Left forelimb (tissue), 1 donor: Measurements from ENCODE around the gene POLR2L.
A peak's percentile ranks its signal among the peaks of the same experiment; 100 is the strongest.

Experiments used
- DNase-seq: peaks from one replicate; pipeline ENCODE4 v3.0.0-alpha.2; 2018; ENCODE audit warnings: low spot score

The POLR2L gene

GRCh38 chr11:826836-827145 lies 15.5 kb downstream of the POLR2L start:
- DNase-seq: no peak

- no peak for DNase-seq
Observed at GRCh38 chr11:826227-826621, 16.1 kb downstream of the POLR2L start.

- no peak for DNase-seq
Observed at GRCh38 chr11:825366-826226, 16.7 kb downstream of the POLR2L start.

GRCh38 chr11:824942-825341 lies 17.4 kb downstream of the POLR2L start:
- DNase-seq: no peak

GRCh38 chr11:824292-824880 lies 17.9 kb downstream of the POLR2L start:
- no peak for DNase-seq

- DNase-seq: no peak
Observed at GRCh38 chr11:823441-824291, 18.7 kb downstream of the POLR2L start.

- DNase-seq: no peak
Observed at GRCh38 chr11:821512-822371, 20.6 kb downstream of the POLR2L start.

GRCh38 chr11:820655-821511 lies 21.4 kb downstream of the POLR2L start:
- no peak for DNase-seq

GRCh38 chr11:819943-820649 lies 22.2 kb downstream of the POLR2L start:
- DNase-seq: no peak

- DNase-seq: peak; percentile 94
Observed at GRCh38 chr11:819129-819931, 23.0 kb downstream of the POLR2L start.

- DNase-seq: no peak
Observed at GRCh38 chr11:818396-819128, 23.8 kb downstream of the POLR2L start, which contains the start of gene PNPLA2. TSS of gene PNPLA2 (plus strand) at chr11:818914. CDS start at chr11:819719, 805 bp downstream.

- no peak for DNase-seq
Observed at GRCh38 chr11:816433-816779, 25.9 kb downstream of the POLR2L start.

- no peak for DNase-seq
Observed at GRCh38 chr11:815675-816432, 26.5 kb downstream of the POLR2L start.

- no peak for DNase-seq
Observed at GRCh38 chr11:813456-814096, 28.8 kb downstream of the POLR2L start.

GRCh38 chr11:813072-813455 lies 29.3 kb downstream of the POLR2L start:
- DNase-seq: no peak

- DNase-seq: no peak
Observed at GRCh38 chr11:812390-812789, 29.9 kb downstream of the POLR2L start.

GRCh38 chr11:811446-812245 lies 30.7 kb downstream of the POLR2L start:
- DNase-seq: no peak
